ENCODE measurements around the gene GIGYF2.

DNA sequence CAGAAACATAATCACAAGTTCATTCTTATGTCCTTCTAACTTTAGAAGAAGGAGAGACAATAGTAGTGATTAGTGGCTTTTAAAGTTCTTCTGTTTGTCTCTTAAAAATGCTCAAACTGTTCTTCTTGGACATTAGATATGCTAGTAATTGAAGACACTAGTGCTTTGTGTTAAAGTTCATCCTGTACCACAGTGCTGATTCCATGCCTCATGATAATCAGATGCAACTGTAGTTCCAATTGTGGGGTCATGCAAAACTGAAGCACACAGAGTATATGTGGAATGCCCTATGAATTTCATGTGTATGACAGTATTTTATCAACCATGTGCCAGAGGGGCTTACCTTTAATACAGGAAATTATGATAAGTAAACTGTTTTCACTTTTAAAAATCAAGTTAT lies 90.7 kb downstream of the GIGYF2 start:
- TF ChIP-seq POLR2A (IDR thresholded peaks at IDR 0.05; ENCODE audit: extremely low read depth, insufficient read length), result no peak
- no peak for TF ChIP-seq MYC (IDR thresholded peaks at IDR 0.05; ENCODE audit: low read depth, low read length)
- TF ChIP-seq, protein P1, sequence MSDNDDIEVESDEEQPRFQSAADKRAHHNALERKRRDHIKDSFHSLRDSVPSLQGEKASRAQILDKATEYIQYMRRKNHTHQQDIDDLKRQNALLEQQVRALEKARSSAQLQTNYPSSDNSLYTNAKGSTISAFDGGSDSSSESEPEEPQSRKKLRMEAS (IDR thresholded peaks at IDR 0.05; ENCODE audit: low read depth, low read length), result no peak
- TF ChIP-seq, protein P2, sequence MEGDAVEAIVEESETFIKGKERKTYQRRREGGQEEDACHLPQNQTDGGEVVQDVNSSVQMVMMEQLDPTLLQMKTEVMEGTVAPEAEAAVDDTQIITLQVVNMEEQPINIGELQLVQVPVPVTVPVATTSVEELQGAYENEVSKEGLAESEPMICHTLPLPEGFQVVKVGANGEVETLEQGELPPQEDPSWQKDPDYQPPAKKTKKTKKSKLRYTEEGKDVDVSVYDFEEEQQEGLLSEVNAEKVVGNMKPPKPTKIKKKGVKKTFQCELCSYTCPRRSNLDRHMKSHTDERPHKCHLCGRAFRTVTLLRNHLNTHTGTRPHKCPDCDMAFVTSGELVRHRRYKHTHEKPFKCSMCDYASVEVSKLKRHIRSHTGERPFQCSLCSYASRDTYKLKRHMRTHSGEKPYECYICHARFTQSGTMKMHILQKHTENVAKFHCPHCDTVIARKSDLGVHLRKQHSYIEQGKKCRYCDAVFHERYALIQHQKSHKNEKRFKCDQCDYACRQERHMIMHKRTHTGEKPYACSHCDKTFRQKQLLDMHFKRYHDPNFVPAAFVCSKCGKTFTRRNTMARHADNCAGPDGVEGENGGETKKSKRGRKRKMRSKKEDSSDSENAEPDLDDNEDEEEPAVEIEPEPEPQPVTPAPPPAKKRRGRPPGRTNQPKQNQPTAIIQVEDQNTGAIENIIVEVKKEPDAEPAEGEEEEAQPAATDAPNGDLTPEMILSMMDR (IDR thresholded peaks at IDR 0.05; ENCODE audit: low read depth, low read length), result no peak

Measured in NB4 (cell line).